ENCODE data around the gene POLDIP3.

POLDIP3 gene

DNA sequence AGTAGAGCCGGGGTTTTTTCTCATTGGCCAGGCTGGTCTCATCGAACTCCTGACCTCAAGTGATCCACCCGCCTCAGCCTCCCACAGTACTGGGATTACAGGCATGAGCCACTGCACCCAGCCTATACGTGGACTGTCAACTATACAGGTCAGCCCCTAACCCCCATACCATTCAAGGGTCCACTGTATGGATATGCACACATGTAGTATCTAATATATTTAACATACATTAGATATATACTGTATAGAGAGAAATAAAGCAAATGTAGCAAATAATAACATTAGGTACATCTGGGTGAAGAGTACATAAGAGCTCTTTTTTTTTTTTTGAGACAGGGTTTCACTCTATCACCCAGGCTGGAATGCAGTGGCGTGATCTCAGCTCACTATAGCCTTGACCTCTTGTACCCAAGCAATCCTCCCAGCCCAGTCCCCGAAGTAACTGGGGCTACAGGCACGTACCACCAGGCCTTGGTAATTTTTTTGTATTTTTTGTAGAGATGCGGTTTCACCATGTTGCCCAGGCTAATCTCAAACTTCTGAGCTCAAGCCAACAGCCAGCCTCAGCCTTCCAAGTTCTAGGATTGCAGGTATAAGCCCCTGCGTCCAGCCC is 27.2 kb upstream of the POLDIP3 start:
- no peak for DNase-seq

DNA sequence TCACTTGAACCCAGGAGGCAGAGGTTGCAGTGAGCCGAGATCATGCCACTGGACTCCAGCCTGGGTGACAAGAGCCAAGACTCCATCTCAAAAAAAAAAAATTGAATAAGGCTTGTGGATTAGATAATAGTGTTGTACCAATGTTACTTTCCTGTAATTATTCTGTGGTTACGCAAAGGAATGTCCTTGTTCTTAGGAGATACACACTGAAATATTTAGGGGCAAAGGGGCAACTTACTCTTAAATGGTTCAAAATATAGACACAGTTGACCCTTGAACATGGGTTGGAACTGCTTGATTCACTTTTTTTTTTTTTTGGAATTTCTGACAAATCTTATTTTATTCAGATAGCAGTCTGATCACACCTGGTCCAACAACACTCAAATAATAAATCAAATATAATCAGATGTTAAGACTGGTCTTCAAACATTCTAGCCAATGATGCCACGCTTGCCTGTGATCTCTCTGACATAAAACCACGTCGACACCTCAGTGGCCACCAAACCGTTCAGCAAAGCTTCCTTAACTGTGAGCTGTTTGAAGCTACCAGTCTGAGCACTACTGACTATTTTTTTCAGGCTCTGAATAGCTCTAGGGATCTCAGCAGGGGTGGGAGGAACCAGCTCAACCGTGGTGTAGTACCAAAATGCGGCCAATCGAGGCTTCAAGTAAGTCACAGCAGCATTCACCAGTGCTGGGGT is 25.0 kb upstream of the POLDIP3 start:
- DNase-seq = no peak

DNA sequence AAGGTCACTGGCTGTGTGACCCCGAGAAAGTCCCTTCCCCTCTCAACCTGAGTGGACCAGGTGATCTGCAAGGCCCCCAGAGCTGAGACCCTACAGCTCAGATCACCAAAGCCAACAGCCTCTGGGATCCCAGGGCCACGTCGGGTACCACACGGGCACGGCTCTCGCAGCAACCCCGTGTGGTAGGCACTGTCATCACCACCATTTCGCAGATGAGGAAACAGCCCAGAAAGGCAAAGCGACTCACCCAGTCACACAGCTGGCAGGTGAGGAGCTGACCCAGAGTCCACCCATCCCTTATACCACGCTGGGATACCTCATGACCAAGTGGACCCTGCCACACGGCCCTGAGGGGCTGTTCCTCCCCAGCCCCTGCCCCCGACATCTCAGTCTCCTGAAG is 22.9 kb upstream of the POLDIP3 start:
- DNase-seq = no peak

DNA sequence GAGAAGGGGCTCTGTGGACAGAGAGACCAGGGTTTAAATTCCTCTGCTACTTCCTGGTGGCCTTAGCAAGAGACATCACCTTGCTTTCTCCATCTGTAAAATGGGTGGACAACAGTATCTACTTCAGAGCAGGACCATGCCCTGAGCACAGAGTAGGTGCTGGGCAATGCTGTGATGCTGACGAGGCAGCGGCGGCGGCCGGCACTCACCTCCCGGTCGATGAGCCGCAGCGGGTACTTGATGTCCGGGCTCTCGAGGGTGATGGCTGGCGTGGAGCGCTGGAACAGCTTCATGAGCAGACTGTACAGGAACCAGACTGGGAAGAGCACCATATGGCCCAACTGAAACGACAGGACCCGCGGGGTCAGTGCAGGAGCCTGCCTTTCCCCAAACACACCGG is 21.8 kb upstream of the POLDIP3 start:
- no peak for DNase-seq

DNA sequence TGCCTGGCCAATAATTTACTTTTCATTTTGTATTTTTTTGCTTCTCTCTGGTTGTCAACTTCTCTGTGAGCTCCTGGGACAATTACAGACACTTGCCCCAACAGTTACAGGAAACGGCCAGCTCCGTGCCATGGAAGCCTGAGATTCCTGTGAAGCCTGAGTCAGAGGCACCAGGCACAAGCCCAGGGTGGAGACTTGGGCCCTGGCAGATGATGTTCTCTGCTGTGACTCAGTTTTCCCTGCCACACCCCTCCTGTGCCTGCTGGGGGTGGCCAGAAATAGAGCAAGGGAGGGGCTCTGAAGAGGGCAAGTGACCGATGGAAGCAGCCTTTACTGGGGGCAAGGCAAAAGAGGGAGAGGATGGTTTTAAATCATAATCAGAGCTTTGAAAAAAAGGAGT is 20.8 kb upstream of the POLDIP3 start:
- no peak for DNase-seq

DNA sequence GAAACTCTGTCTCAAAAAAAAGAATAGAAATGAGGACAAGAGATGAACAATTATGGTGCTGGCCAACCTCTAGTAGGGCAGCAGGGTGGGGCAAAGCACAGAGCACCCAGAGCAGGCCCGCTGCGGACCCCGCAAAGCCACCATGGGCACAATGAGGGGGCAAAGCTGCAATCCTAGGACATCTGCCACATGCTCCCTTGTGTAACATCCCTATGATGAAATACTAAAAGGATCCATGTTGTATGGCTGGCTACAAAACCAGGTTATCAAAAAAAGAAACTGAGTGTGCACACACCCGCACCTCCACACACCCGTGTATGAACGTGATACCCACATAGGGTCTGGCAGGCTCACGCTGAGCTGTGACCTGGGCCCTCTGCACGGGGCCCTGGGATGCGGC is 18.3 kb upstream of the POLDIP3 start:
- no peak for DNase-seq

GRCh38 chr22:42632096-42632495 is 17.4 kb upstream of the POLDIP3 start:
- DNase-seq = no peak

GRCh38 chr22:42630901-42631602 is 16.4 kb upstream of the POLDIP3 start:
- DNase-seq = no peak

- DNase-seq = no peak
Observed at GRCh38 chr22:42630211-42630610, 15.5 kb upstream of the POLDIP3 start.

- DNase-seq = no peak
Observed at GRCh38 chr22:42627981-42628380, 13.3 kb upstream of the POLDIP3 start.

- DNase-seq = no peak
Observed at GRCh38 chr22:42626951-42627625, 12.4 kb upstream of the POLDIP3 start.

GRCh38 chr22:42626431-42626830 is 11.7 kb upstream of the POLDIP3 start:
- no peak for DNase-seq

DNA sequence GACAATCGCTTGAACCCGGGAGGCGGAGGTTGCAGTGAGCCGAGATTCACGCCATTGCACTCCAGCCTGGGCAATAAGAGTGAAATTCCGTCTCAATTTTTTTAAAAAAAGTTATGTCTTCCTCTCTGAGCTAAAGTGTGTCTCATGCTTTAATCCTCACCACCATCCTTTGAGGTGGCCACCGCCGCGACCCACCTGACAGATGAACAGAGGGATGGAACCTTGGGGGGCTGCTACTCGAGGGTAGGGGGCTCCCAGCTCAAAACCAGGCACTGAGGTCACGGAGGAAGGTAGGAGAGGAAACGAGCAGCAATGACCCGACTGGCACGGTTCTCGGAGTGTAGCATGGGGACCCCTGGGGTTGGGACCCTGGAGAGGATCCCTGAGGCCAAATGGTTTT is 10.7 kb upstream of the POLDIP3 start:
- no peak for DNase-seq

- no peak for DNase-seq
Observed at GRCh38 chr22:42624551-42625106, 9.9 kb upstream of the POLDIP3 start.

DNA sequence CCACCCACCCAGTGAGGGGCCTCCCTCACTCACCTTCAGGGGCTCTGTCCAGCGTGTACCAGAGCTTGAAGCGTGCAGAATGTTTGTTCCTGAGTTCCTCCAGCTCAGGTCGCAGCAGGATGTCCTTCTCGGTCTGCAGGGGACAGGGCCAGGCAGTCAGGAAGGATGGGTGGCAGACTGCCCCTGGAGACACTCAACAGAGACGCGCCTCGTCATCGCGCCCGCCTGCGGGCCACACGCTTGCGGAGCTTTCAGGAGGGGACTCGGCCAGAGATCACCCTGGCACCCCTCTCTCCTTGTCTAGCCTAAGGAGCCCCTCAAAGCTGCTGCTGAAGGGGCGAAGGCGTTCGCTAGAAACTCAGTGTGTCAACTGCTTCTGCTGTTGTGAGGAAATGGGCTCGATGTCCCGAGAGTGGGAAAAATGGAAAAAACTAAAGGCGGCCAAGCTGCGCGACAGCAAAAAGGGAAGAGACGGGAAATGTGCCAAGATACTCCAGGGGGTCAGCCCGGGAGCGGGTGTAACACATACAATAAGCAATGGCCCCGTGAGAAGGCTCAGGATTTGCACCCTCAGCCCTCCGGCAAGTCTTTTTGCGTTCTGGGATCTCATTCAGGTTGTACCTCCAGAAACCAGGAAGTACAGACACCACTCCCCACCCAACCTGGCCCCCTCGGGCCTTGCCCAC is 9.2 kb upstream of the POLDIP3 start:
- no peak for DNase-seq

GRCh38 chr22:42623301-42623751 is 8.6 kb upstream of the POLDIP3 start:
- DNase-seq = no peak

DNA sequence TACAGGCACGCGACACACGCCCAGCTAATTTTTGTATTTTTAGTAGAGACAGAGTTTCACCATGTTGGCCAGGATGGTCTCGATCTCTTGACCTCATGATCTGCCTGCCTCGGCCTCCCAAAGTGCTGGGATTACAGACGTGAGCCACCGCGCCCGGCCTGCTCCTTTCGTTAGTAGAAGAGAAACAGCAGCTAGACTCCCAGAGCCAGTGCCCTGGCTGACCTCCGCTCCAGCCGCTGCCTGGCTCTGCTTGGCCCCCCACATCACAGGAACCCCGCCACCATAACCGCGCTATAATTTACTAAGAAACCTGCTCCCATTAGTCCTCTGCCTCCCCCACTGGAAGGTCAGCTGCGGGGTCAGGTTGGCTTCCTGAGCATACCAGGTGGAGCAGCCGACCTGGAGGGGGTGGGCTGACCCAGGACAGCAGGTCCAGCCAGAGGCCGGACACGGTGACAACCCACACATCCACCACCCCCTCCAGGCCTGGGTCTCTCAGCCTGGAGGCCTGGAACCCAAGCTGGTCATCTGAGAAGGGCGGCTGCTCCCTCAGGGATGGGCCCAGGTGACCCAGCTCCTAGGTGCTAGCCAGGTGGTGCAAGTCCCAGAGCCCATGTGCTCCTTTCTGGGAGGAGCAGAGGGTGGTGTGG is 7.5 kb upstream of the POLDIP3 start:
- DNase-seq = no peak

GRCh38 chr22:42621505-42622002 is 6.9 kb upstream of the POLDIP3 start:
- no peak for DNase-seq

DNA sequence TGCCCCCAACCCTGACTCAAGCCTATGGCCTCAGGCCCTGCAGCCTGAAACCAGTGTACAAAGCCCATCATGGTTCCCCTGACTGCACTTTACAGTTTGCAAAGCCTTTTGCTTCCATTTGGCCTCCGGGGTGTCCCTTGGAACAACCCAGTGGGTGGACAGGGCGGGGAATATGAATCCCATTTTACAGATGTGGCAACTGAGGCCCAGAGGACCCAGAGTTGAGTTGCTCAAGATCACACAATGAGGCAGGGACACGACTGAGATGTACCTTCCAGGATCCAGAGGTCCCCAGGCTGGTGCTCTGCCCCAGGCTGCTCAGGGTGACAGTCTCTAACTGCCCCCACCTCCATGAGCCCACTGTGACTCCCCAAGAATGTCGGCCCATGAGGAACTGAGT is 5.4 kb upstream of the POLDIP3 start:
- no peak for DNase-seq

DNA sequence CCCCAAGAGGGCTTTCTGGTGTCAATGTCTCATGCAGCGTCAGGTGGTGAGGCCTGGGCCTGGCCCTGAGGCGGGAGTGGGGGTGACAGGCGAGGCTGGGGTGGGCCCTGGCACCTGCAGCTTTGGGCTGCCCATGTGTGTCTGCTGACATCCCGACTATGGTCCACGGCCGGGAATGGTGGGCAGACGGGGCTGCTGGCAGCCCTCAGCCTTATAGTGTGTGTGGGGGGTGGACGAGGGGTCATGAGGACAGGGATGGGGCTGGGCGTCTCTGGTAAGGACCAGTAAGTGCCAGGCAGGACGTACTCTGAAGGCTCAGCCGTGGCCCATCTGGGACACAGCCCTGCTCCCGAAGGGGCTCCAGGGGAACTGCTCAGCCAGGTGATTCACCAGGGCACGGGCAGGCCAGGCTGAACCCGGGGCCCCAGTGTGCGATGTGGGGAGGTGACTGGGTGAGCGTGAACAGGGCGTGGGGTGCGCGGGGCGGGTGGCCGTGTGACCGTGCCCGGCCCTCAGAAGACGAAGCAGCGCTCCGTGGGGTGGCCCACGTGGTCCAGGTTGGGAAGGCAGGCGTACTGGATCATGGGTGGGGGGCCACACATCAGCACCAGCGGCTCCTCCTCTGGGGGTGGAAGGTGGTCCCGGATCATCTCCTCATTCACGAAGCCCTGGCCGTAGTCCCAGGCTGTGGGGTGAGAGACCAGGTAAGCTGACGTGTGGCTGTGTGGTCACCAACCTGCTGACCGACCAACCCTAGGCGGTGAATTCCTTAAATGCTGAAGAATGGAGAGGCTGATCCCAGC is 4.8 kb upstream of the POLDIP3 start:
- DNase-seq = no peak

Measured in NCI-H2107 (cell line).